ENCODE data around the gene DUSP3. TPM values are rescaled to one million over a fixed set of nuclear protein-coding genes. Genes with fewer than 3 reads are reported as not detected.
"Not testable (repeated sequence)": the region's sequence is repeated elsewhere in the genome, so short reads cannot be mapped to it uniquely, and the experiment has no call there.

The DUSP3 gene
- total and polyA plus RNA-seq, 2 donors: 12.2 to 37.2 TPM

GRCh38 chr17:43809121-43809520 lies 30.3 kb upstream of the DUSP3 start:
- no peaks in the 10 kb centered on the region for H3K36me3 ChIP-seq (ENCODE audit: control insufficient read depth in 2 of 2, insufficient read depth in 2 of 2, low read length in 1 of 2)
- no peaks in the 10 kb centered on the region for H3K9me3 ChIP-seq (ENCODE audit: control insufficient read depth in 2 of 2, insufficient read depth in 1 of 2, low read length in 1 of 2)
- no peaks in the 10 kb centered on the region for H3K4me1 ChIP-seq (ENCODE audit: control insufficient read depth in 2 of 2, insufficient read depth in 2 of 2, low read length in 2 of 2)
- no peak overlapping the region for H3K27ac ChIP-seq (ENCODE audit: low read depth in 1 of 2, low read length in 1 of 2)
- DNase-seq (ENCODE audit: low read depth in 6 of 9, low spot score in 9 of 9): no peak
- H3K4me3 ChIP-seq (ENCODE audit: low read length in 2 of 2): no peak overlapping the region
- no peaks in the 10 kb centered on the region for H3K27me3 ChIP-seq (ENCODE audit: control insufficient read depth in 2 of 2, insufficient read depth in 1 of 2, low read length in 1 of 2)
- WGBS: 96% methylated on average over 5 of the region's 5 CpGs

GRCh38 chr17:43808076-43808475 lies 29.3 kb upstream of the DUSP3 start:
- Histone ChIP-seq H3K4me1 (ENCODE audit: control insufficient read depth in 2 of 2, insufficient read depth in 2 of 2, low read length in 2 of 2) (no peaks in the 10 kb centered on the region), H3K27ac (ENCODE audit: low read depth in 1 of 2, low read length in 1 of 2) (no peak overlapping the region), H3K9me3 (ENCODE audit: control insufficient read depth in 2 of 2, insufficient read depth in 1 of 2, low read length in 1 of 2) (no peaks in the 10 kb centered on the region), H3K27me3 (ENCODE audit: control insufficient read depth in 2 of 2, insufficient read depth in 1 of 2, low read length in 1 of 2) (no peaks in the 10 kb centered on the region), H3K36me3 (ENCODE audit: control insufficient read depth in 2 of 2, insufficient read depth in 2 of 2, low read length in 1 of 2) (no peaks in the 10 kb centered on the region), H3K4me3 (ENCODE audit: low read length in 2 of 2) (no peak overlapping the region)
- DNase-seq (ENCODE audit: low read depth in 6 of 9, low spot score in 9 of 9): no peak
- 95% methylated on average over 4 of the region's 4 CpGs for WGBS

- Histone ChIP-seq H3K36me3 (ENCODE audit: control insufficient read depth in 2 of 2, insufficient read depth in 2 of 2, low read length in 1 of 2) (no peaks in the 10 kb centered on the region), H3K27me3 (ENCODE audit: control insufficient read depth in 2 of 2, insufficient read depth in 1 of 2, low read length in 1 of 2) (peaks cover 0 to 4% of the 10 kb centered on the region in 2 donors), H3K4me1 (ENCODE audit: control insufficient read depth in 2 of 2, insufficient read depth in 2 of 2, low read length in 2 of 2) (no peaks in the 10 kb centered on the region), H3K27ac (ENCODE audit: low read depth in 1 of 2, low read length in 1 of 2) (no peak overlapping the region), H3K4me3 (ENCODE audit: low read length in 2 of 2) (no peak overlapping the region), H3K9me3 (ENCODE audit: control insufficient read depth in 2 of 2, insufficient read depth in 1 of 2, low read length in 1 of 2) (no peaks in the 10 kb centered on the region)
- no peak for DNase-seq (ENCODE audit: low read depth in 6 of 9, low spot score in 9 of 9)
Measured at GRCh38 chr17:43805117-43805516, 26.3 kb upstream of the DUSP3 start.

- WGBS: 81% methylated on average over 4 of the region's 4 CpGs
- Histone ChIP-seq H3K27ac (ENCODE audit: low read depth in 1 of 2, low read length in 1 of 2) (no peak overlapping the region), H3K4me1 (ENCODE audit: control insufficient read depth in 2 of 2, insufficient read depth in 2 of 2, low read length in 2 of 2) (no peaks in the 10 kb centered on the region), H3K4me3 (ENCODE audit: low read length in 2 of 2) (no peak overlapping the region), H3K27me3 (ENCODE audit: control insufficient read depth in 2 of 2, insufficient read depth in 1 of 2, low read length in 1 of 2) (peaks cover 0 to 4% of the 10 kb centered on the region in 2 donors), H3K9me3 (ENCODE audit: control insufficient read depth in 2 of 2, insufficient read depth in 1 of 2, low read length in 1 of 2) (no peaks in the 10 kb centered on the region), H3K36me3 (ENCODE audit: control insufficient read depth in 2 of 2, insufficient read depth in 2 of 2, low read length in 1 of 2) (no peaks in the 10 kb centered on the region)
- DNase-seq (ENCODE audit: low read depth in 6 of 9, low spot score in 9 of 9): no peak
Measured at GRCh38 chr17:43803758-43804157, 25.0 kb upstream of the DUSP3 start.

- Histone ChIP-seq H3K27me3 (ENCODE audit: control insufficient read depth in 2 of 2, insufficient read depth in 1 of 2, low read length in 1 of 2) (peaks cover 0 to 4% of the 10 kb centered on the region in 2 donors), H3K4me1 (ENCODE audit: control insufficient read depth in 2 of 2, insufficient read depth in 2 of 2, low read length in 2 of 2) (no peaks in the 10 kb centered on the region), H3K27ac (ENCODE audit: low read depth in 1 of 2, low read length in 1 of 2) (no peak overlapping the region), H3K9me3 (ENCODE audit: control insufficient read depth in 2 of 2, insufficient read depth in 1 of 2, low read length in 1 of 2) (no peaks in the 10 kb centered on the region), H3K4me3 (ENCODE audit: low read length in 2 of 2) (no peak overlapping the region), H3K36me3 (ENCODE audit: control insufficient read depth in 2 of 2, insufficient read depth in 2 of 2, low read length in 1 of 2) (no peaks in the 10 kb centered on the region)
- DNase-seq (ENCODE audit: low read depth in 6 of 9, low spot score in 9 of 9): no peak
- 69% methylated on average over 3 of the region's 3 CpGs for WGBS
Measured at GRCh38 chr17:43801844-43802243, 23.1 kb upstream of the DUSP3 start.

- no peaks in the 10 kb centered on the region for H3K36me3 ChIP-seq (ENCODE audit: control insufficient read depth in 2 of 2, insufficient read depth in 2 of 2, low read length in 1 of 2)
- no peak overlapping the region for H3K27ac ChIP-seq (ENCODE audit: low read depth in 1 of 2, low read length in 1 of 2)
- 96% methylated on average over 3 of the region's 3 CpGs for WGBS
- DNase-seq (ENCODE audit: low read depth in 6 of 9, low spot score in 9 of 9): no peak
- H3K4me1 ChIP-seq (ENCODE audit: control insufficient read depth in 2 of 2, insufficient read depth in 2 of 2, low read length in 2 of 2): no peaks in the 10 kb centered on the region
- no peak overlapping the region for H3K4me3 ChIP-seq (ENCODE audit: low read length in 2 of 2)
- H3K9me3 ChIP-seq (ENCODE audit: control insufficient read depth in 2 of 2, insufficient read depth in 1 of 2, low read length in 1 of 2): no peaks in the 10 kb centered on the region
- H3K27me3 ChIP-seq (ENCODE audit: control insufficient read depth in 2 of 2, insufficient read depth in 1 of 2, low read length in 1 of 2): peaks cover 0 to 4% of the 10 kb centered on the region in 2 donors
Measured at GRCh38 chr17:43800736-43801135, 22.0 kb upstream of the DUSP3 start.

GRCh38 chr17:43799047-43799446 lies 20.3 kb upstream of the DUSP3 start:
- no peaks in the 10 kb centered on the region for H3K9me3 ChIP-seq (ENCODE audit: control insufficient read depth in 2 of 2, insufficient read depth in 1 of 2, low read length in 1 of 2)

GRCh38 chr17:43798024-43798423 lies 19.2 kb upstream of the DUSP3 start:
- H3K36me3 ChIP-seq (ENCODE audit: control insufficient read depth in 2 of 2, insufficient read depth in 2 of 2, low read length in 1 of 2); H3K4me1 ChIP-seq (ENCODE audit: control insufficient read depth in 2 of 2, insufficient read depth in 2 of 2, low read length in 2 of 2); H3K9me3 ChIP-seq (ENCODE audit: control insufficient read depth in 2 of 2, insufficient read depth in 1 of 2, low read length in 1 of 2); H3K27ac ChIP-seq (ENCODE audit: low read depth in 1 of 2, low read length in 1 of 2); DNase-seq (ENCODE audit: low read depth in 6 of 9, low spot score in 9 of 9); H3K4me3 ChIP-seq (ENCODE audit: low read length in 2 of 2); H3K27me3 ChIP-seq (ENCODE audit: control insufficient read depth in 2 of 2, insufficient read depth in 1 of 2, low read length in 1 of 2): not testable (repeated sequence)
- 97% methylated on average over 8 of the region's 9 CpGs for WGBS

More at GRCh38 chr17:43799047-43799446, 20.3 kb upstream of the DUSP3 start:
- Histone ChIP-seq H3K27ac (ENCODE audit: low read depth in 1 of 2, low read length in 1 of 2) (no peak overlapping the region), H3K27me3 (ENCODE audit: control insufficient read depth in 2 of 2, insufficient read depth in 1 of 2, low read length in 1 of 2) (peaks cover 0 to 4% of the 10 kb centered on the region in 2 donors), H3K4me3 (ENCODE audit: low read length in 2 of 2) (no peak overlapping the region), H3K4me1 (ENCODE audit: control insufficient read depth in 2 of 2, insufficient read depth in 2 of 2, low read length in 2 of 2) (no peaks in the 10 kb centered on the region), H3K36me3 (ENCODE audit: control insufficient read depth in 2 of 2, insufficient read depth in 2 of 2, low read length in 1 of 2) (no peaks in the 10 kb centered on the region)
- no peak for DNase-seq (ENCODE audit: low read depth in 6 of 9, low spot score in 9 of 9)
- WGBS: 97% methylated on average over 2 of the region's 2 CpGs

- H3K36me3 ChIP-seq (ENCODE audit: control insufficient read depth in 2 of 2, insufficient read depth in 2 of 2, low read length in 1 of 2); H3K27ac ChIP-seq (ENCODE audit: low read depth in 1 of 2, low read length in 1 of 2); H3K27me3 ChIP-seq (ENCODE audit: control insufficient read depth in 2 of 2, insufficient read depth in 1 of 2, low read length in 1 of 2); H3K4me3 ChIP-seq (ENCODE audit: low read length in 2 of 2); DNase-seq (ENCODE audit: low read depth in 6 of 9, low spot score in 9 of 9); H3K9me3 ChIP-seq (ENCODE audit: control insufficient read depth in 2 of 2, insufficient read depth in 1 of 2, low read length in 1 of 2); H3K4me1 ChIP-seq (ENCODE audit: control insufficient read depth in 2 of 2, insufficient read depth in 2 of 2, low read length in 2 of 2): not testable (repeated sequence)
- WGBS: 91% methylated on average over 4 of the region's 4 CpGs
Measured at GRCh38 chr17:43792668-43793067, 13.9 kb upstream of the DUSP3 start.

- no peaks in the 10 kb centered on the region for H3K27me3 ChIP-seq (ENCODE audit: control insufficient read depth in 2 of 2, insufficient read depth in 1 of 2, low read length in 1 of 2)
- H3K27ac ChIP-seq (ENCODE audit: low read depth in 1 of 2, low read length in 1 of 2): no peak overlapping the region
- DNase-seq (ENCODE audit: low read depth in 6 of 9, low spot score in 9 of 9): no peak
- no peaks in the 10 kb centered on the region for H3K9me3 ChIP-seq (ENCODE audit: control insufficient read depth in 2 of 2, insufficient read depth in 1 of 2, low read length in 1 of 2)
- no peaks in the 10 kb centered on the region for H3K4me1 ChIP-seq (ENCODE audit: control insufficient read depth in 2 of 2, insufficient read depth in 2 of 2, low read length in 2 of 2)
- H3K36me3 ChIP-seq (ENCODE audit: control insufficient read depth in 2 of 2, insufficient read depth in 2 of 2, low read length in 1 of 2): no peaks in the 10 kb centered on the region
- no peak overlapping the region for H3K4me3 ChIP-seq (ENCODE audit: low read length in 2 of 2)
- 71% methylated on average over 3 of the region's 3 CpGs for WGBS
Measured at GRCh38 chr17:43791589-43791988, 12.8 kb upstream of the DUSP3 start.
